Peyer's patch (tissue), 4 donors: ENCODE results near the gene HOATZ.

Experiments
- CTCF ChIP-seq, 6 experiments: fragments of 450-650 bp in 4 of 6; fragments of 200-600 bp in 2 of 6; sonication (generic) in 1 of 6; IDR thresholded peaks; one replicate each; pipeline ENCODE4 v1.5.1; 2017 to 2019; ENCODE audit warnings: antibody characterized with exemption in 6 of 6, mild to moderate bottlenecking in 3 of 6, moderate library complexity in 1 of 6
- POLR2A ChIP-seq, 2 donors: fragments of 450-650 bp; IDR thresholded peaks; one replicate each; pipeline ENCODE4 v1.5.1; 2017; ENCODE audit warnings: antibody characterized with exemption in 2 of 2, mild to moderate bottlenecking in 2 of 2, moderate library complexity in 2 of 2

DNA sequence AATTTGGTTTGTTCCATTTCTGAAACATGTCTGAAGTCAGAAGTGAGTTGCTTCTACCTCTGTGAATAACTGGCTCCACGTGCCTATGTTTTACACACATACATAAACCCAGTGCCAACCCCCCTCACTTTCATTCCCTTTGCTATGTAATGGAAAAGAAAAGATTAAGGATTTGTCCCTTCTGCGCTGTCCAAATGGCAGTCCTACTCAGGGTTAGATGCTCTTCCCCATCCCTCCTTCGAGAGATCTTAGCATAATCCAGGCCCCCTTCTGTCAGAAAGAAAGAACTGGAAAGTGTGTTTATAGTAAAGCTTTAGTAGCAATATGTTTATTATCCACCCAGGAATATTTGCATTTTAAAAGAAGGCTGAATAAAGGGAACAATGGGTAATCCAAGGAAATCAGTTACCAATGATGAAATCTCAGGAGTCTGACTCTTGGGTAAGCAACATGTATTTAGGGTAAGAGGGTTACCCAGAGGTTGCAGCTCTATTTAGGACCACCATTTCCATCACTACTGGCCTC is 22.8 kb downstream of the HOATZ start:
- no peak for TF ChIP-seq CTCF (IDR thresholded peaks at IDR 0.05)
- no peak for TF ChIP-seq POLR2A (IDR thresholded peaks at IDR 0.05)
